GM18520 (cell line): ENCODE data around the gene SIRT3.

ENCODE experiments used
- ATAC-seq: cut with Tn5 transposase; IDR thresholded peaks from one replicate; pipeline ENCODE4 v1.9.1; 2021; ENCODE audit not compliant: unreplicated experiment

The SIRT3 gene

GRCh38 chr11:271319-271715 lies 35.2 kb upstream of the SIRT3 start:
- ATAC-seq, result no peak

GRCh38 chr11:270451-271318 lies 34.5 kb upstream of the SIRT3 start:
- ATAC-seq, result no peak

GRCh38 chr11:269146-269890 lies 33.2 kb upstream of the SIRT3 start:
- ATAC-seq, result peak; percentile 69

DNA sequence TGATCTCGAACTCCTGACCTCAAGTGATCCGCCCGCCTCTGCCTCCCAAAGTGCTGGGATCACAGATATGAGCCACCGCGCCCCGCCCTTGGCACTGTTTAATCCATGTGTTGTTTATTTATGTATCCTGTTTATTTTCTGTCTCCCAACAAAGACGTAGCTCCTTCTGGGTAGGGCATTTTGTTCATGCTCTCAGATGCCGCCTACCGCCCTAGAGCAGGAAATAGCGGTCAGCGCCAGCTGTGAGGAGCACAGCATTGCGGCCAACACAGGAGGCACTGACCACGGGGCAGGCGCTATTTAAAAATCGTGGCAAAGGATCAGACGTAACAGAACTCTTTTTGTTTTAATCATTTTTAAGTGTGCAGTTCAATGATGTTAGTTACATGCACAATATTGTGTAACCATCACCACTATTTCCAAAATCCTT lies 32.6 kb upstream of the SIRT3 start:
- peak; percentile 26 for ATAC-seq

DNA sequence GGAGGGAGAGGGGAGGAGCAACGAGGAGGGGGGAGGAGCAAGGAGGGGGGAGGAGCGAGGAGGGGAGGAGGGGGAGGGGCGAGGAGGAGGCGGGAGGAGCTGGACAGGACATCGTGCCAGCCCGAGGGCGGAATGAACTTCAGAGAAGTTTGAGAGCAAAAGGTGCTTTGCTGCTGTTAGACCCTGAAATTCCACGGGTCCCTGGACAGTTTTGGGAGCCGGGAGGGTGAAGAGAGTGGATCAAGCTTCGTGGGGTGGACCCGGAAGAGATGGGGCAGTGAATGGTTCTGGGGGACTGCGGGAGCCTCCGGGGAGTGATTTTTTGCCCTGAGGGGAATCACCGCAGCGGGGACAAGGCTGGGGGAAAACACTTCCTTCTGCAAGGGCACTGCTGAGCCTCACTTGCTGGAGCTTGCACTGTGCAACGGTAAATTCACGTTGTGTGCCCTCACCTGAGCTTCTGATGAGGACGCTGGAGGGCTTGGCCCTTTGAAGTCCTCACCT lies 31.4 kb upstream of the SIRT3 start:
- no peak for ATAC-seq

DNA sequence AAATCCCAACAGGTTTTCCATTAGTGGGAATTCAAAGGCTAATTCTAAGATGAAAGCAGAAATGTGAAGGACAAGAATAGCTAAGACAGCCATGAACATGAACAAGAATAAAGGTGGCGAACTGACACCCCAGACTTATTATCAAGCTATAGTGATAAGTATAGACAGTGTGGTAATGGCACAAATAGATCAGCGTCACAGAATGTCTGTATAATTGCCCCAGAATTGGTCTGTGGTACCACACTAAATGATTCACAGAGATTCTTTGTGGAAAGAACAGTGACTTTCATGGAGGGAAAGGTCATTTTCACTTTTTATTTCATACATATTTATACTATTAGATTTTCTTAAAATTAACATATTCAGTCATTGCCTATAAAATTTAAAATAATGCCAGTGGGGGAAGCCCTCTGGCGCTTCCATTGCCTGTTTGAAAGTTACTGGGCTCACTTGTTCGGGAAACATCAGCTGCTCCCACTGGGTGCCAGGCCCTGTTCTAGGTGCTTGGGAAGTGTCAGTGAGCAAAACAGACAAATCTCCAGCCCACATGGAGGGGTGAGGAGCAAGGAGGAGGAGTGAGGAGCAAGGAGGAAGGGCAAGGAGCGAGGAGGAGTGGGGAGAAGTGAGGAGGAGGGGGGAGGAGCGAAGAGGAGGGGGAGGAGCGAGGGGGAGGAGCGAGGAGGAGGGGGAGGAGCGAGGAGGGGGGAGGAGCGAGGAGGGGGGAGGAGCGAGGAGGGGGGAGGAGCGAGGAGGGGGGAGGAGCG lies 30.7 kb upstream of the SIRT3 start:
- no peak for ATAC-seq

- ATAC-seq, result no peak
These were observed 25.5 kb upstream of the SIRT3 start for GRCh38 chr11:261624-262023.

DNA sequence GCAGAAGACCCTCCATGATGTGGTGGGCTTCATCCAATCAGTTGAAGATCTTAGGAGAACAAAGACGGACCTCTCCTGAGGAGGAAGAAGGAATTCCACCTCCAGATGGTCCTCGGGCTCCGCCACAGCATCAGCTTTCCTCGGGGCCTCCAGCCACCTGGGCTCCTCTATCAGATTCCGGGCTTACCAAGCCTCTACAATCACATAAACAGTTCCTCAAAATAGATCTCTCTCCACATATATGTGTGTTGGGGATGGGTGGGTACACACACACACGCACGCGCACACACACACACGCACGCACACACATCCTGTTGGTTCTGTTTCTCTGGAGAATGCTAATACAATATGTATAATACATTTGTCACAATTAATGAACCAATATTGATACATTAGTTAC lies 23.3 kb upstream of the SIRT3 start:
- ATAC-seq, result no peak

DNA sequence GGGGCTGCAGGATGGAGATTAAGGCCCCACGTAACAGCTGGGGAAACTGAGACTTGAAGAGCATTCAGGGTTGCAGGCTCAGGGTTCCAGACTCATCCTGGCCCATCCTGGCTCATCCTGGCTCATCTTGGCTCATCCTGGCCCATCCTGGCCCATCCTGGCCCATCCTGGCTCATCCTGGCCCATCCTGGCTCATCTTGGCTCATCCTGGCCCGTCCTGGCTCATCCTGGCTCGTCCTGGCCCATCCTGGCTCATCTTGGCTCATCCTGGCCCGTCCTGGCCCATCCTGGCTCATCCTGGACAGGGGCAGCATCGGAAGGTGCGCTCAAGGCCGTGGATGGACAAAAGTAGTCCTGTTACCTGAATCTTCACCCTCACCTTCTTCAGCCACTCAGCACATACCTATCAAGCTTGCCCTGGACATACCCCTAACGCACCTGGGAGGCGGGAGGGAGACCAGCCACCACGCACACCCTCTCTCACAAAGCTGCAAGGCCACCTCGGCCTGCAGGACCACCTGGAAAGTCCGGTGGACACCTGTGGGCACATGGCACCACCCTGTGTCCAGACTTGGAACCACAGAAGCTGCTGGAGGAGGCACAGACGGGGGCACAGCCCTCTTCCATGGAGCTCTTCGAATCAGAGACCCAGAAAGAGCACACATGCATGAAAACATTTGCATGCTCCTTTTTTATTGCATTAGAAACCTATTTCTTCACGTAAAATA lies 21.8 kb upstream of the SIRT3 start:
- ATAC-seq, result no peak

DNA sequence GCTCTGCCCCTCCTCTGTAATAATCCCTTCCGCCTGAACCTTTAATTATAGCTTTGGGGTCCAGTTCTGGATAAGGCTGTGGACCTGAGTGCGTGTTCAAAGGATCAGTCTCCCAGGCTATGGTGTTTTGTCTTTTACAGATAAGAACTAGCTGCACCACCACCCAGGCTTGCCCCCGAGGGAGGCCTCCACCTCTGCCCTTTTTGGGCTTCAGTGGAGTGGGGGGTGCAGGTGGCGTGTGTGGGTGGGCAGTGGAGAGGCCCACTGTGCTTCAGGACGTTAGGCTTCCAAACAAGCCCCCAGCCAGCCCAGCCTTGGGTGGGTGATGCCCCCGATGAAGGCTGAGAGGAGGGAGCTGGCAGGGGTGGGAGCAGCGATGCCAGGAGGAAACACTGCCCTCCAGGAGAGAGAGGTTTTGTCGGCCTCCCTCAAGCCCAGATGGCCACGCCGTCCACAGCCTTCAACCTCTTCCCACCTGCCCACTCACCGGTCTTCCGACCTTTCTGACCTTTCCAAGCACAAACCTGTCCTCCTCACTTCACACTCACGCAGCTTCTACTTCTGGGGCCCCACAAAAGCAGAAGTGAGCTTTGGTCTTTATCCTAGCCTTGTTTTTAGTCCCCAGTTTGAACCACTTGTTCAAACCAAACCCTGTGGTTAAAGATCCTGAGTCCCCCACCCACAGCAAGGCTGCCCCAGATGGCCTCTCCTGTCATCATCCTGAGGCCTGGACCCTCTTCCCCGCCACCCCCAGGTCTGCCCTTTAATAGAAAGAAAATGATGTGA lies 21.0 kb upstream of the SIRT3 start:
- no peak for ATAC-seq

DNA sequence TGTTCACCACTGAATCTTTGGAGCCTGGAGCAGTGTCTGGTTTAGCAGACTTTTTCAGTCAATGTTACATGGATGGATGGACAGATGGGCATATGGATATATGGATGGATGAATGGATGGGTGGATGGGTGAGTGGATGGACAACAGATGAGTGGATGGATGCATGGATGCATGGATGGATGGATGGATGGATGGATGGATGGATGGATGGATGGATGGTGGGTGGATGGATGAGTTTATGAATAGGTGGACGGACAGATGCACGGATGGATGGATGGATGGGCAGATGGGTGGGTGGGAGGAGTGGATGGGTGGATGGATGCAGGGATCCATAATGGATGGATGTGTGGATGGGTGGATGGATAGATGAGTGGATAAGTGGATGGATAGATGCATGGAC lies 19.7 kb upstream of the SIRT3 start:
- no peak for ATAC-seq

- no peak for ATAC-seq
These were observed 19.0 kb upstream of the SIRT3 start for GRCh38 chr11:255176-255575.

DNA sequence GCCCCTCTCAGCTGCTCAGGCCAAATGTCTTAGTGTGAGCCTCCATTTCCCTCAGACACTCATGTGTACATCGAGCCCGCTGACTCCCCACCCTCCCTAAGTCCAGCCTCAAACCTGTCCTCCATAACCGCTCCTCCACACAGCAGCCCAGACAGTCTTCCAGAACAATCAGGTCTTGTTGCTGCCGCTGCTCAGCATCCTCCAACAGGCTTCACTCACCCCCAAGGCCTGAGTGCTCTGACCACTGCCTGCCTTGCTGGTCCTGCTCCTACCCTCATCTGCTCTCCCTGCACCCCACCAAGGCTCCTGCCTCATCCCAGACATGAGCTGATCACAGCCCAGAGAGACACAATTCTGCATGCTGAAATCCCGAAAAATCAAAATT lies 17.7 kb upstream of the SIRT3 start:
- no peak for ATAC-seq

- ATAC-seq, result no peak
These were observed 17.2 kb upstream of the SIRT3 start for GRCh38 chr11:253160-253885.

- ATAC-seq, result no peak
These were observed 16.5 kb upstream of the SIRT3 start for GRCh38 chr11:252666-253065.

DNA sequence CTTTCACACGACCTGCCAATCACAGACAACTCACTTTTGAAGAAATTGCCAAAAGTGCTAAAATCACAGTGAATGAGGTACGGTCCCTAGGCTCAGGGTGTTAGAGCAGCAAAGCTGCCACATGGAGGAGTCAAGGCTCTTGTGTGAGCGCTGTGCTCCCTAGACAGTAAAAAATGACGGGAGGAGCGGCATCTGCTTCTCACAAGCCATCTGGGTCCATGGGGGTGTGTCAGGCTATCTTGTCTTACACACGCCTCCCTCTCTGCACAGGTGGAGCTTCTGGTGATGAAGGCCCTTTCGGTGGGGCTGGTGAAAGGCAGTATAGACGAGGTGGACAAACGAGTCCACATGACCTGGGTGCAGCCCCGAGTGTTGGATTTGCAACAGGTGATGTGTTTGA lies 15.4 kb upstream of the SIRT3 start:
- no peak for ATAC-seq

DNA sequence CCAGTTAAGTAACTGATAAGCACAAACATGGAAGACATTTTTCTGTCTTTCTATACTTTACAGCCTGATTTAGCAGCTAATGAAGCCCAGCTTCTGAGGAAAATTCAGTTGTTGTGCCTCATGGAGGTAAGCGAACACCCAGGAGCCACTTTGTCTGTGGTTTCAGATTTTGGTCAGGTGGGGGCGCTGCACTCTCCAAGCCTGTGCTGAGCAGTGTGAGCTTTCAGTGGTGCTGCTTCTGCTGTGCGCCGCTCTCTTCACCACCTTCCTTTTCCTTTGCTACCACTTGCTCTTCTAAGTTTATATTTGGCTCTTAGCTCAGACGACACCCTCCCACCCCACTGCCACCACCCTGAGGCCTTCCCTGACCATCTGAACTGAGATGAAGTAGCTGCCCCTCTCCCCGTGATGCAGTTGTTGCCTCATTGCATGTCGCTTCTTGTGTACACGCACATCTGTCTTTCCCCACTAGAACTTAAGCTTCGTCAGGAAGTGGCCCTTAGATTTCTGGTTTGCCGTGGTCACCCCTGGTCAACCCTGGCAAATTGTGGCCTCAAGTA lies 14.7 kb upstream of the SIRT3 start:
- no peak for ATAC-seq

DNA sequence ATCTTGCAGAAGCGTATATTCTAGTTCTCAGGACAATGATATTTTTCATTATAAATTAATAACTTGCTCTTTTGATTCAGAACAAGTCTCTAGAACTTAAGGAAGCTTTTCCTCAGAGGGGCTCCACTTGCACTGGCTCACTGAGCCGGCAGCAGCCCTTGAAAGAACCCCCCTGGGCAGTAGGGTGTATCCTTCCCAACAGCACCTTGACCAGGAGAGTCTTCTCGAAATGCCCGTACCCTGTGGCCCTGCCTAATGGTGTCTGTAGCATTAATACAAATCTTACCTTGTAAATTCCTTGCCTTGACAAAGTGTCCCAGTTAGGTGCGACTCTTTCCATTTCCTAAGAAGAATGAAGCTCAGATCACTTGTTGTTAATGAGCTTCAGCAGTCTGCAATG lies 14.1 kb upstream of the SIRT3 start:
- ATAC-seq, result no peak

GRCh38 chr11:249062-249461 lies 12.9 kb upstream of the SIRT3 start:
- no peak for ATAC-seq
